Heart right ventricle (tissue), 16 donors: ENCODE measurements around the gene TTC31. TPM values are rescaled to one million over a fixed set of nuclear protein-coding genes. Genes with fewer than 3 reads are reported as not detected.

Source experiments
- ATAC-seq, 8 donors: fragments of 200-7000 bp; cut with Tn5 transposase; one replicate each; pipeline ENCODE4 v1.9.1; 2020; ENCODE audit warnings: mild to moderate bottlenecking in 8 of 8, moderate library complexity in 8 of 8, moderate number of reproducible peaks in 1 of 8
- DNase-seq, 2 donors: peaks; one replicate each; pipeline ENCODE4 v3.0.0-alpha.2; 2020
- H3K27ac ChIP-seq, 10 donors: fragments of 200-600 bp; sonication (generic) in 2 of 10; one replicate each; pipeline versions ENCODE4 v1.5.0 to v1.8.0; 2020 to 2022; ENCODE audit warnings: mild to moderate bottlenecking in 3 of 10
- H3K27me3 ChIP-seq, 7 donors: fragments of 200-600 bp; one replicate each; pipeline ENCODE4 v1.8.0; 2021 to 2022; ENCODE audit warnings: mild to moderate bottlenecking in 2 of 7
- H3K36me3 ChIP-seq, 9 donors: fragments of 200-600 bp; sonication (generic) in 1 of 9; one replicate each; pipeline versions ENCODE4 v1.5.0 to v1.8.0; 2020 to 2022; ENCODE audit warnings: mild to moderate bottlenecking in 2 of 9
- H3K4me1 ChIP-seq, 9 donors: fragments of 200-600 bp; sonication (generic) in 1 of 9; one replicate each; pipeline versions ENCODE4 v1.5.0 to v1.8.0; 2020 to 2022; ENCODE audit warnings: mild to moderate bottlenecking in 4 of 9
- H3K4me3 ChIP-seq, 10 donors: fragments of 200-600 bp; sonication (generic) in 2 of 10; one replicate each; pipeline versions ENCODE4 v1.5.0 to v1.8.0; 2020 to 2022; ENCODE audit warnings: mild to moderate bottlenecking in 7 of 10, moderate library complexity in 2 of 10
- H3K9me3 ChIP-seq, 11 donors: fragments of 200-600 bp in 10 of 11; sonication (generic) in 2 of 11; one replicate each; pipeline versions ENCODE4 v1.5.0 to v1.8.0; 2013 to 2022; ENCODE audit warnings: mild to moderate bottlenecking in 2 of 11, control low read depth in 1 of 11, moderate library complexity in 1 of 11
- WGBS, 2 donors: extraction: QIAGEN DNeasy Blood & Tissue Kit; methylation state at CpG; one replicate each; pipeline ENCODE4 v1.1.7; 2013; ENCODE audit warnings: inconsistent platforms in 1 of 2; 5-methylcytosine and 5-hydroxymethylcytosine counted together
- intact Hi-C, 10 donors: fragments of 100-400 bp; cut with DNase I; formaldehyde crosslinking; loops; one replicate each; pipeline versions ENCODE4 v1.11.1 to v1.14.2; 2022
- polyA plus RNA-seq, 2 donors: library from polyadenylated mRNA; stranded (reverse); fragments of 200-250 nt; gene quantifications; one replicate each; pipeline ENCODE4 v1.2.3, GENCODE V29; 2013
- total RNA-seq, 10 donors: library from RNA; stranded (reverse); fragmentation: NEBNext Ultra II Directional in 3 of 10; extraction: Animal tissue kit (Norgen Biotek cat#: 25700) in 3 of 10; gene quantifications; one replicate each; pipeline versions ENCODE4 v1.2.1 to v1.2.4, GENCODE V29; 2021 to 2023
- TF ChIP-seq, protein P1 (sequence below), 9 donors: fragments of 200-600 bp; sonication (generic) in 2 of 9; IDR thresholded peaks; one replicate each; pipeline versions ENCODE4 v1.5.0 to v1.8.0; 2021 to 2022; ENCODE audit warnings: antibody characterized with exemption in 9 of 9, mild to moderate bottlenecking in 5 of 9, moderate library complexity in 1 of 9
- donor health status: Arrhythmogenic right ventricular cardiomyopathy.
- donor health status: ischemic (EF 13 %, LVEDD 7.1; RV severe dilation, severe dysfunction).
- donor health status: healthy with polysubstance abuse.
- donor health status: DM: no; HTN: yes; CAD: no.
- donor health status: DM: no; HTN: no; CAD: no.
- donor health status: ischemic (EF 25% LVEDD 6.9; RV normal size, moderate dysfunction).
- donor health status: ischemic (EF 25% LVEDD 5.7; RV mildly dilated, moderate dysfunction).
- donor health status: healthy.
- donor health status: DM: yes; HTN: yes; CAD: no.
- donor health status: Ischemic cardiomyopathy.
- donor health status: ischemic (EF 35%, LVEDD 5.7; RV mildly dilated, moderate dysfunction).
- donor health status: nonischemic (EF 11% LVEDD 7.7; RV severe dilation, severe dysfunction).
- donor health status: DM: yes; HTN: yes; CAD: no.
- donor health status: PGD.
- donor health status: ischemic (EF 29% LVEDD 5.4; RV normal size, mild dysfunction).
- donor health status: nonischemic (EF 23%, LVEDD 6.1; RV moderate dilation, normal function).

TTC31 gene
- total and polyA plus RNA-seq, 12 donors: 7.2 to 18.7 (median 9.4) TPM

DNA sequence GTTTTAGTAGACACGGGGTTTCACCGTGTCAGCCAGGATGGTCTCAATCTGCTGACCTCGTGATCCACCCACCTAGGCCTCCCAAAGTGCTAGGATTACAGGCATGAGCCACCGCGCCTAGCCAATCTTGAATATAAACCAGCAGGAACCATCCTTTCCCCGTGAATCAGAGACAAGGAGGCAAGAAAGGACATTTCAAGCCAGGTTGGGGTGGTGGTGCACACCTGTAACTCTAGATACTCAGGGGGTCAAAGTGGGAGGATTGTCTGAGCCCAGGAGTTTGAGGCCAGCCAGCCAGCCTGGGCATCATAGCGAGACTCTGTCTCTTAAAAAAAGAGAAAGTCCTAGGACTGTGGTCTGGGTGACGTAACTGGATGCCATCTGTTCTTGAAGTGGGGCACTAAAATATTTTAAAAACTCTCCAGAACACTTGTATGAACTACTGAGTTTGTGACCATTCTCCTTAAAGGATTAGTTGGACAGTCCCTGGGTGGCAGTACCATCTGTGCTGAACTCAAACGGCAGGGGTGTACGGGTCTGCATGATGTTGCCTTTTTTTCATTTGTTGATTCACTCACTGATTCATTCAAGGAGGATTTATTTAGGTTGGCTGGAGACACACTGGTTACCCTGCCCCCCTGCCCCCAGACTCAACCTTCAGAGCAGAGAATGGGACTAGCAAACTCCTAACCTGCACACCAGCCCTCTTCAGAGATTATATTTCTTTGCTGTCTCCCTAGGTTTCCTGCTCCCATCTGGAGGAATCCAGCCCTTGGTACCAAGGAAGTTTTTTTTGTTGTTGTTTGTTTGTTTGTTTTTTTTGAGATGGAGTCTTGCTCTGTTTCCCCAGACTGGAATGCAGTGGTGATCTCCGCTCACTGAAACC lies 28.5 kb downstream of the TTC31 start:
- DNase-seq (no peak), ATAC-seq (no peak)
- Histone ChIP-seq H3K36me3 (peaks cover 0 to under 1% (median 0%) of the 10 kb centered on the region in 9 donors), H3K27me3 (peaks cover 38 to 80% (median 68%) of the 10 kb centered on the region in 7 donors), H3K9me3 (no peaks in the 10 kb centered on the region), H3K4me3 (no peak overlapping the region), H3K27ac (no peak overlapping the region), H3K4me1 (peaks cover 9 to 44% (median 36%) of the 10 kb centered on the region in 9 donors)
- intact Hi-C loops: no loop called here
- WGBS, 2 donors: 35 to 38% methylated on average over 11 of the region's 11 CpGs
- TF ChIP-seq, protein P1, sequence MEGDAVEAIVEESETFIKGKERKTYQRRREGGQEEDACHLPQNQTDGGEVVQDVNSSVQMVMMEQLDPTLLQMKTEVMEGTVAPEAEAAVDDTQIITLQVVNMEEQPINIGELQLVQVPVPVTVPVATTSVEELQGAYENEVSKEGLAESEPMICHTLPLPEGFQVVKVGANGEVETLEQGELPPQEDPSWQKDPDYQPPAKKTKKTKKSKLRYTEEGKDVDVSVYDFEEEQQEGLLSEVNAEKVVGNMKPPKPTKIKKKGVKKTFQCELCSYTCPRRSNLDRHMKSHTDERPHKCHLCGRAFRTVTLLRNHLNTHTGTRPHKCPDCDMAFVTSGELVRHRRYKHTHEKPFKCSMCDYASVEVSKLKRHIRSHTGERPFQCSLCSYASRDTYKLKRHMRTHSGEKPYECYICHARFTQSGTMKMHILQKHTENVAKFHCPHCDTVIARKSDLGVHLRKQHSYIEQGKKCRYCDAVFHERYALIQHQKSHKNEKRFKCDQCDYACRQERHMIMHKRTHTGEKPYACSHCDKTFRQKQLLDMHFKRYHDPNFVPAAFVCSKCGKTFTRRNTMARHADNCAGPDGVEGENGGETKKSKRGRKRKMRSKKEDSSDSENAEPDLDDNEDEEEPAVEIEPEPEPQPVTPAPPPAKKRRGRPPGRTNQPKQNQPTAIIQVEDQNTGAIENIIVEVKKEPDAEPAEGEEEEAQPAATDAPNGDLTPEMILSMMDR (IDR thresholded peaks at IDR 0.05): no peak

DNA sequence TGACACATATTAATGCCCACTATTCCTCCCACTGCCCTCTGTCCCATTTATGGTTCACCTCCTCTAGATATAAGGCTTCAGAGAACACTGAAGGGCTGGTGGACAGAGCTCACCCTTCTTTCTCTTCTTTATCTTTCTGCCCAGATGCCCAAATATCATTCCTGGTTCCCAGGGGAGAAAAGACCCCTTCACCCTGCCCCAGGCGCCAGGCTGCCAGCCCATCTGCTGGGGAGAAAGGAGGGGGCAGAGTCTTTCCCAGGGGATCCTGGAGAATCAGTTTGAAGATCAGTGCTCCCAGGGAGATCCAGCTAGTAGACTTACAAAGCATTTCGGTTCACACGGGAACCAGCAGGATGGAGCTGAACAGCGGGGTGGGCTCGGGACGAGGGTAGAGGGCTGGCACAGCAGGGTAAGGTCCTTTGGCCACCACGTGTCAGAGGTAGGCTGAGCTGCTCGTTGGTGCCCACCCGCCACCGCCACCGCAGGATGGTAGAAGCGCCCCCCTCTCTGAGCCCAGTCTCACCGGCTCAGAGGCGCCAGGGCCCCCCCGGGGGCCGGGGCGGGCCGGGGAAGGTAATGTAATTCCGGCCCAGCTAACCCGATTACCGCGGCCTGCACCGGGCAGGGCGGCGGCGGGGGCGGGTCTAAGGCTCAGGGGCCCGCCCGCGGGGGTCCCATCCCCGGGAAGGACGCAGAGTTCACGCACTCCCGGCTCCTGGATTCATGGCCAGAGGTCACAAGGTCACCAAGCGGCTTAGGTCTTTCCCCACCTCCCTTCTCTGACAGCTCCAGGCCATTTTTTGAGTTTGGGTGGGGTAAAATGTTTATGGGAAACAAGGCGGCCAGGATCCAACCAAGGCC lies 30.1 kb downstream of the TTC31 start:
- Histone ChIP-seq H3K4me3 (no peak overlapping the region), H3K36me3 (no peaks in the 10 kb centered on the region), H3K27ac (no peak overlapping the region), H3K4me1 (peaks cover 8 to 39% (median 33%) of the 10 kb centered on the region in 9 donors), H3K27me3 (peaks cover 45 to 96% (median 85%) of the 10 kb centered on the region in 7 donors), H3K9me3 (no peaks in the 10 kb centered on the region)
- 5 to 7% methylated on average over 32 to 36 of the region's 36 CpGs for whole genome bisulfite sequencing, 2 donors
- no peak for DNase-seq
- intact Hi-C loops: no loop called here
- TF ChIP-seq, protein P1 (IDR thresholded peaks at IDR 0.05): no peak
- no peak for ATAC-seq

DNA sequence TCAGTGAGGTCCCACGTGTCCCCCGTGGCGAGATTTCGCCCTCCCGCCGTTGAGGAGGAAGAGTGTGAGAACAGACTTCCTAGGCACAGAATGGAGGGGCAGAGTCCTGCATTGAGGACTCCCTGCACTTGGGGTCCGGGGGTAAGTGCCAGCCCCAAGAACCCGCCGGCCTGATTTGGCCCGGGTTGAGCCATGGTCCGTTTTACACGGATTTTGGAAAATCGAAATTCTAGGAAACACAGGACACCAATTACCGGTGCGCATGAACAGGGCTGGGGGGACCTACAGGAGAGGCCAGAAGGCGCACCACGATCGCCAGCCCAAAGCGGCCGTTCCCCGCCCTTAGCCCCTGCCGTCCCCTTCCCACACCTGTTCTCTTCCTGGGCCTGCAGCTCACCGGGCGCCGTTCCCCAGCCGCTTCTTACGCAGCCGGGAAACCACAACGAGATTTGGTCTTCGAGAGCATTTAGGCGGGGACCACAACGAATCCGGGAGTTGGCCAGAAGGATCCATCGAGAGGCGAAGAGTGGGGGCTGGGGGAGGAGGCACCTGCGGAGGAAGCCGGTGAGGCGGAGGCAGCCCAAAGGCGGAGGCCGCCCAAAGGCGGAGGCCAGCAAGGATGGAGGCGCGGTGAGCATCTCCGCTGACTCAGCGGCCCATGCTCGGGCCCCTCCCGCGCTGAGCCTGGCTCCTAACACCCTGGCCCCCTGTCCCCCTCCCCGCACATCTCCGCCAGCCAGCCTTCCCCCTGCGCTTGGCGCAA lies 30.9 kb downstream of the TTC31 start:
- no peaks in the 10 kb centered on the region for H3K36me3 ChIP-seq
- H3K27ac ChIP-seq: no peak overlapping the region
- peak overlapping the region in 2 of 10 donors; percentile 14 to 24 for H3K4me3 ChIP-seq
- TF ChIP-seq, protein P1 (IDR thresholded peaks at IDR 0.05): no peak
- peaks cover 8 to 34% (median 29%) of the 10 kb centered on the region in 9 donors for H3K4me1 ChIP-seq
- DNase-seq (no peak), ATAC-seq (no peak)
- intact Hi-C loops: no loop called here
- peaks cover 46 to 100% (median 93%) of the 10 kb centered on the region in 7 donors for H3K27me3 ChIP-seq
- WGBS, 2 donors: 2 to 6% methylated on average over 51 to 52 of the region's 52 CpGs
- no peaks in the 10 kb centered on the region for H3K9me3 ChIP-seq
